HL-60 (cell line): ENCODE data around the gene FAF1.

Experiments used
- DNase-seq, 2 experiments: peaks; one replicate each; pipeline ENCODE4 v3.0.0-alpha.2; 2010 to 2020; ENCODE audit warnings: low read depth in 1 of 2, low spot score in 1 of 2
- H3K27ac ChIP-seq: fragments of 250-450 bp; sonication (Bioruptor Pico); replicated peaks from 2 replicates; pipeline ENCODE4 v1.5.1; 2020; ENCODE audit warnings: mild to moderate bottlenecking, moderate library complexity
- H3K27me3 ChIP-seq: fragments of 250-450 bp; sonication (Bioruptor Pico); 2 replicates; pipeline ENCODE4 v1.5.1; 2021; ENCODE audit warnings: mild to moderate bottlenecking, moderate library complexity; ENCODE audit not compliant: insufficient read depth, poor library complexity, severe bottlenecking
- H3K4me3 ChIP-seq: replicated peaks from 2 replicates; pipeline ENCODE4 v1.5.1; 2011; ENCODE audit warnings: mild to moderate bottlenecking, control low read depth, low read length; ENCODE audit not compliant: insufficient read depth
- GABPA ChIP-seq: IDR thresholded peaks from 2 replicates; pipeline ENCODE4 v1.6.1; 2012; ENCODE audit warnings: low read depth
- POLR2AphosphoS5 ChIP-seq: IDR thresholded peaks from 2 replicates; pipeline ENCODE4 v1.6.1; 2012; ENCODE audit warnings: low read depth
- SPI1 ChIP-seq: IDR thresholded peaks from 2 replicates; pipeline ENCODE4 v1.6.1; 2012; ENCODE audit warnings: low read depth, mild to moderate bottlenecking, borderline replicate concordance
- TF ChIP-seq, protein P1 (sequence below): IDR thresholded peaks from 2 replicates; pipeline ENCODE4 v1.6.1; 2012; ENCODE audit warnings: low read depth; ENCODE audit not compliant: insufficient replicate concordance
- TF ChIP-seq, protein P2 (sequence below): IDR thresholded peaks from one replicate; pipeline ENCODE4 v1.5.1; 2011; ENCODE audit warnings: low read length, control low read depth, inconsistent platforms; ENCODE audit not compliant: insufficient read depth

Gene FAF1

GRCh38 chr1:50966991-50967390 lies 6.9 kb upstream of the FAF1 start:
- no peak overlapping the region for H3K4me3 ChIP-seq
- no peaks in the 10 kb centered on the region for H3K27me3 ChIP-seq
- no peak for TF ChIP-seq GABPA
- TF ChIP-seq, protein P1, sequence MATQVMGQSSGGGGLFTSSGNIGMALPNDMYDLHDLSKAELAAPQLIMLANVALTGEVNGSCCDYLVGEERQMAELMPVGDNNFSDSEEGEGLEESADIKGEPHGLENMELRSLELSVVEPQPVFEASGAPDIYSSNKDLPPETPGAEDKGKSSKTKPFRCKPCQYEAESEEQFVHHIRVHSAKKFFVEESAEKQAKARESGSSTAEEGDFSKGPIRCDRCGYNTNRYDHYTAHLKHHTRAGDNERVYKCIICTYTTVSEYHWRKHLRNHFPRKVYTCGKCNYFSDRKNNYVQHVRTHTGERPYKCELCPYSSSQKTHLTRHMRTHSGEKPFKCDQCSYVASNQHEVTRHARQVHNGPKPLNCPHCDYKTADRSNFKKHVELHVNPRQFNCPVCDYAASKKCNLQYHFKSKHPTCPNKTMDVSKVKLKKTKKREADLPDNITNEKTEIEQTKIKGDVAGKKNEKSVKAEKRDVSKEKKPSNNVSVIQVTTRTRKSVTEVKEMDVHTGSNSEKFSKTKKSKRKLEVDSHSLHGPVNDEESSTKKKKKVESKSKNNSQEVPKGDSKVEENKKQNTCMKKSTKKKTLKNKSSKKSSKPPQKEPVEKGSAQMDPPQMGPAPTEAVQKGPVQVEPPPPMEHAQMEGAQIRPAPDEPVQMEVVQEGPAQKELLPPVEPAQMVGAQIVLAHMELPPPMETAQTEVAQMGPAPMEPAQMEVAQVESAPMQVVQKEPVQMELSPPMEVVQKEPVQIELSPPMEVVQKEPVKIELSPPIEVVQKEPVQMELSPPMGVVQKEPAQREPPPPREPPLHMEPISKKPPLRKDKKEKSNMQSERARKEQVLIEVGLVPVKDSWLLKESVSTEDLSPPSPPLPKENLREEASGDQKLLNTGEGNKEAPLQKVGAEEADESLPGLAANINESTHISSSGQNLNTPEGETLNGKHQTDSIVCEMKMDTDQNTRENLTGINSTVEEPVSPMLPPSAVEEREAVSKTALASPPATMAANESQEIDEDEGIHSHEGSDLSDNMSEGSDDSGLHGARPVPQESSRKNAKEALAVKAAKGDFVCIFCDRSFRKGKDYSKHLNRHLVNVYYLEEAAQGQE: no peak
- TF ChIP-seq, protein P2, sequence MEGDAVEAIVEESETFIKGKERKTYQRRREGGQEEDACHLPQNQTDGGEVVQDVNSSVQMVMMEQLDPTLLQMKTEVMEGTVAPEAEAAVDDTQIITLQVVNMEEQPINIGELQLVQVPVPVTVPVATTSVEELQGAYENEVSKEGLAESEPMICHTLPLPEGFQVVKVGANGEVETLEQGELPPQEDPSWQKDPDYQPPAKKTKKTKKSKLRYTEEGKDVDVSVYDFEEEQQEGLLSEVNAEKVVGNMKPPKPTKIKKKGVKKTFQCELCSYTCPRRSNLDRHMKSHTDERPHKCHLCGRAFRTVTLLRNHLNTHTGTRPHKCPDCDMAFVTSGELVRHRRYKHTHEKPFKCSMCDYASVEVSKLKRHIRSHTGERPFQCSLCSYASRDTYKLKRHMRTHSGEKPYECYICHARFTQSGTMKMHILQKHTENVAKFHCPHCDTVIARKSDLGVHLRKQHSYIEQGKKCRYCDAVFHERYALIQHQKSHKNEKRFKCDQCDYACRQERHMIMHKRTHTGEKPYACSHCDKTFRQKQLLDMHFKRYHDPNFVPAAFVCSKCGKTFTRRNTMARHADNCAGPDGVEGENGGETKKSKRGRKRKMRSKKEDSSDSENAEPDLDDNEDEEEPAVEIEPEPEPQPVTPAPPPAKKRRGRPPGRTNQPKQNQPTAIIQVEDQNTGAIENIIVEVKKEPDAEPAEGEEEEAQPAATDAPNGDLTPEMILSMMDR: no peak
- peak overlapping the region; percentile 96 for H3K27ac ChIP-seq
- DNase-seq: no peak

- no peaks in the 10 kb centered on the region for H3K27me3 ChIP-seq
- H3K4me3 ChIP-seq: no peak overlapping the region
- TF ChIP-seq POLR2AphosphoS5 (no peak), SPI1 (no peak), GABPA (no peak)
- TF ChIP-seq, protein P1: no peak
- TF ChIP-seq, protein P2: no peak
- no peak overlapping the region for H3K27ac ChIP-seq
- DNase-seq: no peak
Measured at GRCh38 chr1:50964863-50965262, 4.8 kb upstream of the FAF1 start.

DNA sequence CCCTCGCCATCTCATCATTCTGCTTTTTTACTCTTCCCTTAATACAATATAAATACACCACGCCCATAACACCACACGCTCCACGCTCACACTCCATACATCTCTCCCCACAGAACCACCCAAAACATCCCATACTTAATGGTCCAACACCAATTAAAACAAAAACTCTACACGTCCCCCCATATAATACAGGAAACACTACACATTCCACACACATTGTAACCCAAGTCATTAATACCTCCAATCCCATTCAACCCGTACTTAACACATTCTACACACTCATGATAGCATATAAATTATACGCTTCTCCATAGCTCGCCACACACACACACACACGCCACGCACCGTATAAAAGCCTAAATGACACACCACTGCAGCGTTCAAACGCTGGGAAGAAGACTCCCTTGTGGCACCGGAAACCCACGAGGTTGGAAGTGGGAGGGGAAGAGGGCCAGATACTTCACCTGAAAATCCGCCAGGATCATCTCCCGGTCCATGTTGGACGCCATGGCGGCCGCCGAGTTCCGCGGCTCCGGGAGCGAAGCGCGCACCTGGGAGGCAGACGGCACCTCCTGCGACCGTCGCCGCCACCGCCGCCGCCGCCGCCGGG lies 659 bp downstream of the FAF1 start:
- H3K4me3 ChIP-seq: peak overlapping the region; percentile 88
- H3K27me3 ChIP-seq: no peaks in the 10 kb centered on the region
- TF ChIP-seq GABPA (no peak), SPI1 (no peak), POLR2AphosphoS5 (no peak)
- TF ChIP-seq, protein P1: no peak
- TF ChIP-seq, protein P2: no peak
- H3K27ac ChIP-seq: peak overlapping the region; percentile 74
- DNase-seq: peak in 1 of 2 experiments; percentile 31
